Measurements from ENCODE around the gene SORCS2.

Gene SORCS2

GRCh38 chr4:7705593-7705992, 513.3 kb downstream of the SORCS2 start:
- in situ Hi-C loops (cut with MboI; ENCODE audit: low sequenced_read_pairs, unreplicated experiment), result loop anchor here (25.0 kb wide), 1 partner anchor 518 kb away; the partner anchor contains the start of gene SORCS2
- no peak for DNase-seq (ENCODE audit: low spot score)
- TF ChIP-seq CTCF (IDR thresholded peaks at IDR 0.05; ENCODE audit: borderline replicate concordance, control extremely low read depth, extremely low read depth, insufficient read depth, missing control alignments), result no peak

- DNase-seq (ENCODE audit: low spot score), result no peak
- no peak for TF ChIP-seq CTCF (IDR thresholded peaks at IDR 0.05; ENCODE audit: borderline replicate concordance, control extremely low read depth, extremely low read depth, insufficient read depth, missing control alignments)
- in situ Hi-C loops (cut with MboI; ENCODE audit: low sequenced_read_pairs, unreplicated experiment), result loop anchor here (25.0 kb wide), 1 partner anchor 521 kb away; the partner anchor contains the start of gene SORCS2
Measured at GRCh38 chr4:7708238-7708637, 515.9 kb downstream of the SORCS2 start.

GRCh38 chr4:7708981-7709380, 516.6 kb downstream of the SORCS2 start:
- no peak for TF ChIP-seq CTCF (IDR thresholded peaks at IDR 0.05; ENCODE audit: borderline replicate concordance, control extremely low read depth, extremely low read depth, insufficient read depth, missing control alignments)
- in situ Hi-C loops (cut with MboI; ENCODE audit: low sequenced_read_pairs, unreplicated experiment), result loop anchor here (25.0 kb wide), 1 partner anchor 522 kb away; the partner anchor contains the start of gene SORCS2
- DNase-seq (ENCODE audit: low spot score), result no peak

- in situ Hi-C loops (cut with MboI; ENCODE audit: low sequenced_read_pairs, unreplicated experiment), result loop anchor here (25.0 kb wide), 1 partner anchor 522 kb away; the partner anchor contains the start of gene SORCS2
- TF ChIP-seq CTCF (IDR thresholded peaks at IDR 0.05; ENCODE audit: borderline replicate concordance, control extremely low read depth, extremely low read depth, insufficient read depth, missing control alignments), result no peak
- no peak for DNase-seq (ENCODE audit: low spot score)
Measured at GRCh38 chr4:7709431-7709830, 517.1 kb downstream of the SORCS2 start.

GRCh38 chr4:7710126-7710525, 517.8 kb downstream of the SORCS2 start:
- no peak for TF ChIP-seq CTCF (IDR thresholded peaks at IDR 0.05; ENCODE audit: borderline replicate concordance, control extremely low read depth, extremely low read depth, insufficient read depth, missing control alignments)
- DNase-seq (ENCODE audit: low spot score), result no peak
- in situ Hi-C loops (cut with MboI; ENCODE audit: low sequenced_read_pairs, unreplicated experiment), result loop anchor here (25.0 kb wide), 1 partner anchor 523 kb away; the partner anchor contains the start of gene SORCS2

- in situ Hi-C loops (cut with MboI; ENCODE audit: low sequenced_read_pairs, unreplicated experiment), result loop anchor here (25.0 kb wide), 1 partner anchor 523 kb away; the partner anchor contains the start of gene SORCS2
- DNase-seq (ENCODE audit: low spot score), result no peak
- TF ChIP-seq CTCF (IDR thresholded peaks at IDR 0.05; ENCODE audit: borderline replicate concordance, control extremely low read depth, extremely low read depth, insufficient read depth, missing control alignments), result no peak
Measured at GRCh38 chr4:7710576-7711306, 518.4 kb downstream of the SORCS2 start.

Data from GM13976 (cell line).